H1 (cell line): Measurements from ENCODE around the gene HOXB8. TPM values are rescaled to one million over a fixed set of nuclear protein-coding genes. Genes with fewer than 3 reads are reported as not detected.

Experiments
- ASH2L ChIP-seq: fragments of 200-600, 300-600 bp; sonication (generic); IDR thresholded peaks from one replicate; pipeline ENCODE4 v1.7.1; 2017; ENCODE audit warnings: low read length
- ATF3 ChIP-seq: IDR thresholded peaks from 2 replicates; pipeline ENCODE4 v1.6.1; 2011; ENCODE audit warnings: low read depth, mild to moderate bottlenecking, low read length; ENCODE audit not compliant: insufficient read depth
- BACH1 ChIP-seq: IDR thresholded peaks from 2 replicates; pipeline ENCODE4 v1.6.1; 2012; ENCODE audit warnings: low read length, improper control_type of control experiment
- BCL11A ChIP-seq, 2 experiments: IDR thresholded peaks; one replicate each; pipeline ENCODE4 v1.6.1; 2011; ENCODE audit warnings: low read depth in 2 of 2, low read length in 2 of 2, mild to moderate bottlenecking in 2 of 2
- BRCA1 ChIP-seq: IDR thresholded peaks from 2 replicates; pipeline ENCODE4 v1.6.1; 2012; ENCODE audit warnings: low read depth, low read length, improper control_type of control experiment
- CBX8 ChIP-seq: fragments of 300-800, 300-1000 bp; sonication (generic); IDR thresholded peaks from 2 replicates; pipeline ENCODE4 v1.7.1; 2016; ENCODE audit warnings: low read depth, low read length, borderline replicate concordance
- CHD2 ChIP-seq: IDR thresholded peaks from 2 replicates; pipeline ENCODE4 v1.6.1; 2012; ENCODE audit warnings: low read length, improper control_type of control experiment
- CREB1 ChIP-seq: IDR thresholded peaks from 2 replicates; pipeline ENCODE4 v1.6.1; 2012; ENCODE audit warnings: inconsistent platforms
- E2F6 ChIP-seq: IDR thresholded peaks from 2 replicates; pipeline ENCODE4 v1.6.1; 2012; ENCODE audit warnings: inconsistent platforms
- EZH2 ChIP-seq: fragments of 200-600 bp; sonication (generic); IDR thresholded peaks from 2 replicates; pipeline ENCODE4 v1.7.1; 2012; ENCODE audit warnings: low read depth, mild to moderate bottlenecking, moderate library complexity, low read length, inconsistent platforms; ENCODE audit not compliant: severe bottlenecking
- HDAC2 ChIP-seq, 2 experiments: fragments of 300-600 bp in 1 of 2; sonication (generic) in 1 of 2; IDR thresholded peaks; 2 replicates each; pipeline ENCODE4 v1.6.1; 2011 to 2012; ENCODE audit warnings: low read depth in 2 of 2, low read length in 2 of 2, mild to moderate bottlenecking in 2 of 2, moderate library complexity in 2 of 2, borderline replicate concordance in 1 of 2, inconsistent platforms in 1 of 2
- KDM5A ChIP-seq: fragments of 200-600 bp; IDR thresholded peaks from 2 replicates; pipeline ENCODE4 v1.7.1; 2012; ENCODE audit warnings: mild to moderate bottlenecking, low read length, inconsistent platforms, mixed read lengths
- NRF1 ChIP-seq: IDR thresholded peaks from 2 replicates; pipeline ENCODE4 v1.6.1; 2011; ENCODE audit warnings: mild to moderate bottlenecking, low read depth, low read length, improper control_type of control experiment
- POLR2A ChIP-seq, 2 experiments: IDR thresholded peaks; 1 replicate in 1 of 2; 2 replicates in 1 of 2; pipeline ENCODE4 v1.6.1; 2011; ENCODE audit warnings: low read depth in 2 of 2, low read length in 2 of 2, mild to moderate bottlenecking in 2 of 2; ENCODE audit errors: control extremely low read depth in 1 of 2
- POU5F1 ChIP-seq: IDR thresholded peaks from 2 replicates; pipeline ENCODE4 v1.6.1; 2011; ENCODE audit warnings: low read depth, mild to moderate bottlenecking, low read length, moderate library complexity
- RAD21 ChIP-seq, 2 experiments: IDR thresholded peaks in 1 of 2; conservative IDR thresholded peaks in 1 of 2; 2 replicates each; pipeline ENCODE4 v1.6.1; 2011; ENCODE audit warnings: low read depth in 2 of 2, low read length in 2 of 2, improper control_type of control experiment in 1 of 2, inconsistent platforms in 1 of 2, mild to moderate bottlenecking in 1 of 2, moderate library complexity in 1 of 2
- RBBP5 ChIP-seq: IDR thresholded peaks from 2 replicates; pipeline ENCODE4 v1.7.1; 2012; ENCODE audit warnings: low read depth, mild to moderate bottlenecking, inconsistent platforms, low read length, moderate library complexity, borderline replicate concordance
- SAP30 ChIP-seq: fragments of 300-600 bp; sonication (generic); IDR thresholded peaks from 2 replicates; pipeline ENCODE4 v1.7.1; 2012; ENCODE audit warnings: low read length, moderate library complexity, mild to moderate bottlenecking, inconsistent platforms; ENCODE audit not compliant: insufficient read depth, insufficient replicate concordance
- SIX5 ChIP-seq: IDR thresholded peaks from 2 replicates; pipeline ENCODE4 v1.6.1; 2011; ENCODE audit warnings: mild to moderate bottlenecking, low read depth, low read length
- TAF1 ChIP-seq: IDR thresholded peaks from 2 replicates; pipeline ENCODE4 v1.6.1; 2011; ENCODE audit warnings: mild to moderate bottlenecking, low read depth, low read length
- polyA plus RNA-seq, 7 experiments: library from polyadenylated mRNA; depleted of rRNA in 3 of 7; stranded (reverse) in 5 of 7; unstranded in 2 of 7; fragments of >200 nt in 5 of 7; fragments of 200-250 nt in 2 of 7; gene quantifications; 1 replicate in 5 of 7; 2 replicates in 1 of 7; 4 replicates in 1 of 7; pipeline versions ENCODE4 v1.2.1 to v1.2.3, GENCODE V29; 2011 to 2013; ENCODE audit warnings: missing spikeins in 2 of 7, mixed read lengths in 2 of 7
- total RNA-seq: library from RNA; stranded (reverse); fragmentation: NEBNext Ultra II Directional; extraction: Animal tissue kit (Norgen Biotek cat#: 25700); gene quantifications from 2 replicates; pipeline ENCODE4 v1.2.1, GENCODE V29; 2021
- TF ChIP-seq, protein P1 (sequence below): IDR thresholded peaks from 2 replicates; pipeline ENCODE4 v1.6.1; 2012; ENCODE audit warnings: low read length, inconsistent platforms

The HOXB8 gene
- total and polyA plus RNA-seq, 2 of the 8 experiments (the other 6 are each of a cell fraction or from before 2014, with no cell fraction given): not detected

- TF ChIP-seq E2F6 (no peak), SIX5 (no peak), TAF1 (no peak), ASH2L (no peak), ATF3 (no peak), RAD21 (IDR thresholded peaks at IDR 0.05 in 1 of 2, conservative IDR thresholded peaks at IDR 0.05 in 1 of 2; ENCODE audit: low read depth in 2 of 2, low read length in 2 of 2) (no peak), RBBP5 (no peak), HDAC2 (IDR thresholded peaks at IDR 0.05; ENCODE audit: borderline replicate concordance in 1 of 2, low read depth in 2 of 2, low read length in 2 of 2) (no peak), EZH2 (peak; percentile 69), POU5F1 (no peak), KDM5A (no peak), POLR2A (IDR thresholded peaks at IDR 0.05; ENCODE audit: control extremely low read depth in 1 of 2, low read depth in 2 of 2, low read length in 2 of 2) (no peak), BRCA1 (no peak), BCL11A (IDR thresholded peaks at IDR 0.05; ENCODE audit: low read depth in 2 of 2, low read length in 2 of 2) (no peak), CREB1 (no peak), BACH1 (no peak), SAP30 (no peak), CHD2 (no peak), NRF1 (no peak), CBX8 (no peak)
- TF ChIP-seq, protein P1, sequence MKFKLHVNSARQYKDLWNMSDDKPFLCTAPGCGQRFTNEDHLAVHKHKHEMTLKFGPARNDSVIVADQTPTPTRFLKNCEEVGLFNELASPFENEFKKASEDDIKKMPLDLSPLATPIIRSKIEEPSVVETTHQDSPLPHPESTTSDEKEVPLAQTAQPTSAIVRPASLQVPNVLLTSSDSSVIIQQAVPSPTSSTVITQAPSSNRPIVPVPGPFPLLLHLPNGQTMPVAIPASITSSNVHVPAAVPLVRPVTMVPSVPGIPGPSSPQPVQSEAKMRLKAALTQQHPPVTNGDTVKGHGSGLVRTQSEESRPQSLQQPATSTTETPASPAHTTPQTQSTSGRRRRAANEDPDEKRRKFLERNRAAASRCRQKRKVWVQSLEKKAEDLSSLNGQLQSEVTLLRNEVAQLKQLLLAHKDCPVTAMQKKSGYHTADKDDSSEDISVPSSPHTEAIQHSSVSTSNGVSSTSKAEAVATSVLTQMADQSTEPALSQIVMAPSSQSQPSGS: no peak
Observed at GRCh38 chr17:48625495-48626244, 10.6 kb upstream of the HOXB8 start (continued).
